ENCODE results near the gene ARHGAP24. TPM values are rescaled to one million over a fixed set of nuclear protein-coding genes. Genes with fewer than 3 reads are reported as not detected.

The ARHGAP24 gene
- total RNA-seq, 4 donors from 2014 or later: 17.8 to 65.2 (median 27.2) TPM

GRCh38 chr4:85669992-85670548, 195.1 kb downstream of the ARHGAP24 start:
- no peaks in the 10 kb centered on the region for H3K36me3 ChIP-seq
- DNase-seq (ENCODE audit: low spot score in 2 of 2): no peak
- 45% methylated on average over 3 of the region's 3 CpGs for WGBS
- H3K4me3 ChIP-seq: no peak overlapping the region
- H3K27ac ChIP-seq: no peak overlapping the region
- H3K4me1 ChIP-seq: peaks cover 12% of the 10 kb centered on the region
- no peaks in the 10 kb centered on the region for H3K27me3 ChIP-seq
- H3K9me3 ChIP-seq: no peaks in the 10 kb centered on the region
- TF ChIP-seq POLR2AphosphoS5 (IDR thresholded peaks at IDR 0.05) (no peak), POLR2A (IDR thresholded peaks at IDR 0.05) (no peak), EP300 (IDR thresholded peaks at IDR 0.05) (no peak)
- TF ChIP-seq, protein P1, sequence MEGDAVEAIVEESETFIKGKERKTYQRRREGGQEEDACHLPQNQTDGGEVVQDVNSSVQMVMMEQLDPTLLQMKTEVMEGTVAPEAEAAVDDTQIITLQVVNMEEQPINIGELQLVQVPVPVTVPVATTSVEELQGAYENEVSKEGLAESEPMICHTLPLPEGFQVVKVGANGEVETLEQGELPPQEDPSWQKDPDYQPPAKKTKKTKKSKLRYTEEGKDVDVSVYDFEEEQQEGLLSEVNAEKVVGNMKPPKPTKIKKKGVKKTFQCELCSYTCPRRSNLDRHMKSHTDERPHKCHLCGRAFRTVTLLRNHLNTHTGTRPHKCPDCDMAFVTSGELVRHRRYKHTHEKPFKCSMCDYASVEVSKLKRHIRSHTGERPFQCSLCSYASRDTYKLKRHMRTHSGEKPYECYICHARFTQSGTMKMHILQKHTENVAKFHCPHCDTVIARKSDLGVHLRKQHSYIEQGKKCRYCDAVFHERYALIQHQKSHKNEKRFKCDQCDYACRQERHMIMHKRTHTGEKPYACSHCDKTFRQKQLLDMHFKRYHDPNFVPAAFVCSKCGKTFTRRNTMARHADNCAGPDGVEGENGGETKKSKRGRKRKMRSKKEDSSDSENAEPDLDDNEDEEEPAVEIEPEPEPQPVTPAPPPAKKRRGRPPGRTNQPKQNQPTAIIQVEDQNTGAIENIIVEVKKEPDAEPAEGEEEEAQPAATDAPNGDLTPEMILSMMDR (IDR thresholded peaks at IDR 0.05): no peak

- WGBS: 99% methylated on average over 2 of the region's 2 CpGs
- no peak overlapping the region for H3K27ac ChIP-seq
Observed at GRCh38 chr4:85671120-85671519, 196.2 kb downstream of the ARHGAP24 start.

DNA sequence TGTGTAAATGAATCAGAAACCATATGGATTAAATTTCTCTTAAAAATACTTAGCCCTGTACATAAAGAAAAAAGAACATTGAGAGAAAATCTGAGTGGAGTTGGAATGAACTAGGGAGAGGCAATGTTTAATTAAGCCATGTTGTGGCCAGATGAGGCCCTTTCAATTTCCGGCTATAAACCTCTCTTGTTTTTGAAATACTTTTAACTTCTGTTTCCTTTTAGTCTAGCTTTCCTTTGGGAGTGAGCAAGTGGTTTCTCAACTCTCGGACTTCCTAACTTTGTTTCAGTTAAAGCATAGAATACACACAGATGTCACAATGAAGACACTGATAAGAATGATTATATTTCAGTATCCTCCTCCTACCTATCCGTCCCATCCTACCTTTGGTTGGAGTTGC, 197.2 kb downstream of the ARHGAP24 start:
- no peaks in the 10 kb centered on the region for H3K9me3 ChIP-seq
- H3K36me3 ChIP-seq: no peaks in the 10 kb centered on the region
- WGBS: 55% methylated on average over 3 of the region's 3 CpGs
- peaks cover 12% of the 10 kb centered on the region for H3K4me1 ChIP-seq
- no peak for DNase-seq (ENCODE audit: low spot score in 2 of 2)
- no peaks in the 10 kb centered on the region for H3K27me3 ChIP-seq
- H3K4me3 ChIP-seq: no peak overlapping the region
- H3K27ac ChIP-seq: no peak overlapping the region
- TF ChIP-seq EP300 (IDR thresholded peaks at IDR 0.05) (no peak), POLR2A (IDR thresholded peaks at IDR 0.05) (no peak), POLR2AphosphoS5 (IDR thresholded peaks at IDR 0.05) (no peak)
- TF ChIP-seq, protein P1 (IDR thresholded peaks at IDR 0.05): no peak

More at GRCh38 chr4:85671120-85671519, 196.2 kb downstream of the ARHGAP24 start:
- Histone ChIP-seq H3K4me3 (no peak overlapping the region), H3K9me3 (no peaks in the 10 kb centered on the region), H3K4me1 (peaks cover 12% of the 10 kb centered on the region), H3K27me3 (no peaks in the 10 kb centered on the region), H3K36me3 (no peaks in the 10 kb centered on the region)
- no peak for TF ChIP-seq POLR2A (IDR thresholded peaks at IDR 0.05)
- TF ChIP-seq, protein P1 (IDR thresholded peaks at IDR 0.05): no peak
- TF ChIP-seq EP300 (IDR thresholded peaks at IDR 0.05): no peak
- no peak for TF ChIP-seq POLR2AphosphoS5 (IDR thresholded peaks at IDR 0.05)
- DNase-seq (ENCODE audit: low spot score in 2 of 2): no peak

- Histone ChIP-seq H3K27me3 (no peaks in the 10 kb centered on the region), H3K36me3 (no peaks in the 10 kb centered on the region), H3K9me3 (no peaks in the 10 kb centered on the region), H3K4me3 (no peak overlapping the region), H3K27ac (no peak overlapping the region), H3K4me1 (peaks cover 17% of the 10 kb centered on the region)
- TF ChIP-seq, protein P1 (IDR thresholded peaks at IDR 0.05): no peak
- TF ChIP-seq POLR2AphosphoS5 (IDR thresholded peaks at IDR 0.05): no peak
- TF ChIP-seq POLR2A (IDR thresholded peaks at IDR 0.05): no peak
- TF ChIP-seq EP300 (IDR thresholded peaks at IDR 0.05): no peak
- WGBS: 81% methylated on average over 3 of the region's 3 CpGs
- no peak for DNase-seq (ENCODE audit: low spot score in 2 of 2)
Observed at GRCh38 chr4:85672959-85673358, 198.0 kb downstream of the ARHGAP24 start.

GRCh38 chr4:85673540-85673939, 198.6 kb downstream of the ARHGAP24 start:
- DNase-seq (ENCODE audit: low spot score in 2 of 2): no peak
- Histone ChIP-seq H3K27me3 (no peaks in the 10 kb centered on the region), H3K4me1 (peaks cover 17% of the 10 kb centered on the region), H3K9me3 (no peaks in the 10 kb centered on the region), H3K36me3 (no peaks in the 10 kb centered on the region), H3K27ac (no peak overlapping the region), H3K4me3 (no peak overlapping the region)
- 96% methylated on average over 2 of the region's 2 CpGs for whole genome bisulfite sequencing
- TF ChIP-seq EP300 (IDR thresholded peaks at IDR 0.05) (no peak), POLR2AphosphoS5 (IDR thresholded peaks at IDR 0.05) (no peak), POLR2A (IDR thresholded peaks at IDR 0.05) (no peak)
- TF ChIP-seq, protein P1 (IDR thresholded peaks at IDR 0.05): no peak
